Endothelial cell of umbilical vein (primary cell): ENCODE measurements around the gene USF2.

Source experiments
- CTCF ChIP-seq, 2 donors: IDR thresholded peaks; 1 replicate in 1 of 2; 2 replicates in 1 of 2; pipeline ENCODE4 v1.5.1; 2011; ENCODE audit warnings: low read length in 2 of 2, mild to moderate bottlenecking in 2 of 2, moderate library complexity in 2 of 2, control low read depth in 1 of 2, inconsistent platforms in 1 of 2, low read depth in 1 of 2; ENCODE audit not compliant: insufficient read depth in 1 of 2; ENCODE audit errors: extremely low read depth in 1 of 2
- EZH2 ChIP-seq: IDR thresholded peaks from 2 replicates; pipeline ENCODE4 v1.6.1; 2012; ENCODE audit warnings: borderline replicate concordance, low read depth, mild to moderate bottlenecking, moderate library complexity, low read length, inconsistent platforms; ENCODE audit not compliant: severe bottlenecking
- GATA2 ChIP-seq: IDR thresholded peaks from 2 replicates; pipeline ENCODE4 v1.7.0; 2011; ENCODE audit warnings: low read depth, mild to moderate bottlenecking, moderate library complexity, mixed read lengths, low read length; ENCODE audit not compliant: insufficient read length, insufficient read depth
- JUN ChIP-seq: IDR thresholded peaks from 2 replicates; pipeline ENCODE4 v1.6.1; 2011; ENCODE audit warnings: borderline replicate concordance, low read depth; ENCODE audit not compliant: insufficient read length, insufficient read depth
- MAX ChIP-seq: IDR thresholded peaks from 2 replicates; pipeline ENCODE4 v1.6.1; 2011; ENCODE audit not compliant: insufficient read depth, insufficient read length
- MYC ChIP-seq: IDR thresholded peaks from one replicate; pipeline ENCODE4 v1.6.1; 2011; ENCODE audit warnings: mild to moderate bottlenecking, low read depth, low read length
- POLR2A ChIP-seq: IDR thresholded peaks from 2 replicates; pipeline ENCODE4 v1.6.1; 2012; ENCODE audit warnings: low read depth, mild to moderate bottlenecking, control low read depth, low read length
- POLR2AphosphoS5 ChIP-seq: IDR thresholded peaks from 2 replicates; pipeline ENCODE4 v1.6.1; 2012; ENCODE audit warnings: low read depth, mild to moderate bottlenecking, control low read depth, low read length, moderate library complexity; ENCODE audit not compliant: insufficient read depth

GRCh38 chr19:35299523-35300338 is 31.0 kb downstream of the USF2 start:
- no peak for TF ChIP-seq MAX
- TF ChIP-seq POLR2AphosphoS5: no peak
- no peak for TF ChIP-seq MYC
- no peak for TF ChIP-seq CTCF (IDR thresholded peaks at IDR 0.05; ENCODE audit: extremely low read depth in 1 of 2, insufficient read depth in 1 of 2, low read depth in 1 of 2, low read length in 2 of 2)
- TF ChIP-seq POLR2A: no peak
- TF ChIP-seq GATA2: no peak
- TF ChIP-seq JUN: no peak
- TF ChIP-seq EZH2: no peak
